KMS-11 (cell line): ENCODE measurements around the gene EXOC3L1.

ENCODE experiments used
- H2AFZ ChIP-seq: fragments of 200-600 bp; sonication (generic); 2 replicates; pipeline ENCODE4 v1.6.1; 2016; ENCODE audit warnings: antibody characterized with exemption, mixed run types, low read depth
- H3K27ac ChIP-seq: fragments of 200-600 bp; sonication (generic); 2 replicates; pipeline ENCODE4 v1.6.1; 2016; ENCODE audit warnings: mild to moderate bottlenecking, mixed run types
- H3K27me3 ChIP-seq: fragments of 200-600 bp; sonication (generic); 2 replicates; pipeline ENCODE4 v1.6.1; 2017; ENCODE audit warnings: mild to moderate bottlenecking, low read depth, mixed run types, moderate library complexity; ENCODE audit not compliant: insufficient read depth
- H3K36me3 ChIP-seq: fragments of 200-600 bp; sonication (generic); 2 replicates; pipeline ENCODE4 v1.6.1; 2017; ENCODE audit warnings: mild to moderate bottlenecking, mixed run types; ENCODE audit not compliant: insufficient read depth
- H3K4me1 ChIP-seq: fragments of 200-600 bp; sonication (generic); 2 replicates; pipeline ENCODE4 v1.6.1; 2016; ENCODE audit warnings: mild to moderate bottlenecking, low read depth, mixed run types; ENCODE audit not compliant: poor library complexity, severe bottlenecking
- H3K4me2 ChIP-seq: fragments of 200-600 bp; sonication (generic); 2 replicates; pipeline ENCODE4 v1.7.0; 2016; ENCODE audit warnings: mild to moderate bottlenecking, mixed run types
- H3K4me3 ChIP-seq: fragments of 200-600 bp; sonication (generic); IDR thresholded peaks from 2 replicates; pipeline ENCODE4 v1.6.1; 2017; ENCODE audit warnings: low read depth, low read length, mixed read lengths; ENCODE audit not compliant: insufficient read depth
- H3K79me2 ChIP-seq: fragments of 200-600 bp; sonication (generic); 2 replicates; pipeline ENCODE4 v1.6.1; 2016; ENCODE audit warnings: low read depth, mixed run types; ENCODE audit not compliant: insufficient read depth
- H3K9ac ChIP-seq: fragments of 200-600 bp; sonication (generic); 2 replicates; pipeline ENCODE4 v1.6.1; 2016; ENCODE audit warnings: mild to moderate bottlenecking, mixed run types
- H4K20me1 ChIP-seq: fragments of 200-600 bp; sonication (generic); 2 replicates; pipeline ENCODE4 v1.6.1; 2016; ENCODE audit warnings: mild to moderate bottlenecking, mixed run types; ENCODE audit not compliant: insufficient read depth
- CTCF ChIP-seq: fragments of 200-600 bp; sonication (generic); conservative IDR thresholded peaks from 2 replicates; pipeline ENCODE4 v1.6.1; 2017; ENCODE audit warnings: low read depth, mild to moderate bottlenecking, antibody characterized with exemption, low read length, moderate library complexity, mixed read lengths

The EXOC3L1 gene

GRCh38 chr16:67230809-67231660, 41.1 kb upstream of the EXOC3L1 start:
- Histone ChIP-seq H3K36me3 (no peaks in the 10 kb centered on the region), H3K9ac (no peak overlapping the region)
- no peak for TF ChIP-seq CTCF

GRCh38 chr16:67229906-67230808, 40.2 kb upstream of the EXOC3L1 start:
- TF ChIP-seq CTCF = no peak
- no peaks in the 10 kb centered on the region for H3K27me3 ChIP-seq
- H3K79me2 ChIP-seq = peaks cover 16% of the 10 kb centered on the region
- no peak overlapping the region for H3K4me2 ChIP-seq
- no peak overlapping the region for H3K27ac ChIP-seq
- H3K9ac ChIP-seq = no peak overlapping the region
- no peaks in the 10 kb centered on the region for H3K36me3 ChIP-seq
- H3K4me1 ChIP-seq = peaks cover 16% of the 10 kb centered on the region
- H2AFZ ChIP-seq = no peak overlapping the region
- H3K4me3 ChIP-seq = no peak overlapping the region
- H4K20me1 ChIP-seq = no peaks in the 10 kb centered on the region

More at GRCh38 chr16:67230809-67231660, 41.1 kb upstream of the EXOC3L1 start:
- no peaks in the 10 kb centered on the region for H3K27me3 ChIP-seq
- H3K27ac ChIP-seq = no peak overlapping the region
- H4K20me1 ChIP-seq = no peaks in the 10 kb centered on the region
- H3K4me1 ChIP-seq = peaks cover 17% of the 10 kb centered on the region
- no peak overlapping the region for H3K4me2 ChIP-seq
- no peak overlapping the region for H2AFZ ChIP-seq
- H3K4me3 ChIP-seq = no peak overlapping the region
- H3K79me2 ChIP-seq = peaks cover 21% of the 10 kb centered on the region

- Histone ChIP-seq H4K20me1 (no peaks in the 10 kb centered on the region), H2AFZ (no peak overlapping the region), H3K79me2 (peaks cover 16% of the 10 kb centered on the region), H3K27ac (no peak overlapping the region), H3K4me3 (no peak overlapping the region), H3K4me1 (peaks cover 10% of the 10 kb centered on the region), H3K4me2 (no peak overlapping the region), H3K9ac (no peak overlapping the region), H3K27me3 (no peaks in the 10 kb centered on the region), H3K36me3 (no peaks in the 10 kb centered on the region)
- TF ChIP-seq CTCF = no peak
Measured at GRCh38 chr16:67228905-67229304, 39.0 kb upstream of the EXOC3L1 start.

GRCh38 chr16:67228034-67228785, 38.3 kb upstream of the EXOC3L1 start:
- no peaks in the 10 kb centered on the region for H3K36me3 ChIP-seq
- no peak overlapping the region for H3K27ac ChIP-seq
- H3K4me2 ChIP-seq = peak overlapping the region; percentile 94
- no peaks in the 10 kb centered on the region for H4K20me1 ChIP-seq
- H2AFZ ChIP-seq = no peak overlapping the region
- no peak overlapping the region for H3K4me3 ChIP-seq
- TF ChIP-seq CTCF = no peak
- no peaks in the 10 kb centered on the region for H3K27me3 ChIP-seq
- peaks cover 16% of the 10 kb centered on the region for H3K79me2 ChIP-seq
- H3K4me1 ChIP-seq = peaks cover 10% of the 10 kb centered on the region
- H3K9ac ChIP-seq = peak overlapping the region; percentile 50; the same call in 1 of the 2 replicates
